Gastroesophageal sphincter (tissue), 3 donors: ENCODE results near the gene VANGL1.

Experiments
- CTCF ChIP-seq, 4 experiments: fragments of 200-600 bp in 2 of 4; fragments of 450-650 bp in 2 of 4; sonication (generic) in 1 of 4; IDR thresholded peaks; one replicate each; pipeline ENCODE4 v1.5.1; 2017 to 2019; ENCODE audit warnings: antibody characterized with exemption in 4 of 4, mild to moderate bottlenecking in 2 of 4, moderate library complexity in 2 of 4
- POLR2A ChIP-seq, 2 donors: fragments of 450-650 bp; IDR thresholded peaks; one replicate each; pipeline ENCODE4 v1.6.1; 2017; ENCODE audit warnings: antibody characterized with exemption in 2 of 2, mild to moderate bottlenecking in 2 of 2, moderate library complexity in 1 of 2

DNA sequence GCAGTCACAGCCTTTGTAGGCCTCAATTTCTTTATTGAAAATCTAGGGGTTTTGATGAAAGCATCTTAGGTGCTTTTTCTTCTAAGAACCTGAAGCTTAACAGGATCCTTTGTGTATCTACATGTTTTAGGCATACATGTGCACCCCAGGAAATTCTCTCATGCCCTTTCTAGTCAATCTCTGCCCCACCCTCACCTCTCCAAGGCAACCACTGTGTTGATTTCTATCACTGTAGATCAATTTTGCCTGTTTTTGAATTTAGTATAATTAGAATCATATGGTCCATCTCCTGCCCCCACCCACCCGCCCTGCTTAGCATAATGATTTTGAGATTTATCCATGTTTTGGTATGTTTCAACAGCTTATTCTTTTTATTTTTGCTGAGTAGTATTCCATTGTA, 19.4 kb downstream of the VANGL1 start:
- TF ChIP-seq CTCF (IDR thresholded peaks at IDR 0.05) = no peak
- TF ChIP-seq POLR2A (IDR thresholded peaks at IDR 0.05) = no peak
